ENCODE data around the gene NKD1. TPM values are rescaled to one million over a fixed set of nuclear protein-coding genes. Genes with fewer than 3 reads are reported as not detected.

NKD1 gene, protein sequence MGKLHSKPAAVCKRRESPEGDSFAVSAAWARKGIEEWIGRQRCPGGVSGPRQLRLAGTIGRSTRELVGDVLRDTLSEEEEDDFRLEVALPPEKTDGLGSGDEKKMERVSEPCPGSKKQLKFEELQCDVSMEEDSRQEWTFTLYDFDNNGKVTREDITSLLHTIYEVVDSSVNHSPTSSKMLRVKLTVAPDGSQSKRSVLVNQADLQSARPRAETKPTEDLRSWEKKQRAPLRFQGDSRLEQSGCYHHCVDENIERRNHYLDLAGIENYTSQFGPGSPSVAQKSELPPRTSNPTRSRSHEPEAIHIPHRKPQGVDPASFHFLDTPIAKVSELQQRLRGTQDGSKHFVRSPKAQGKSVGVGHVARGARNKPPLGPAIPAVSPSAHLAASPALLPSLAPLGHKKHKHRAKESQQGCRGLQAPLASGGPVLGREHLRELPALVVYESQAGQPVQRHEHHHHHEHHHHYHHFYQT
- total RNA-seq, result 1.9 and 2.7 TPM in 2 replicates
- total RNA-seq (2013), result 0.37 TPM
- polyA plus RNA-seq, result 0.14 and 0.16 TPM in 2 replicates
- 0.09 and 0.14 TPM in 2 replicates for polyA minus RNA-seq

DNA sequence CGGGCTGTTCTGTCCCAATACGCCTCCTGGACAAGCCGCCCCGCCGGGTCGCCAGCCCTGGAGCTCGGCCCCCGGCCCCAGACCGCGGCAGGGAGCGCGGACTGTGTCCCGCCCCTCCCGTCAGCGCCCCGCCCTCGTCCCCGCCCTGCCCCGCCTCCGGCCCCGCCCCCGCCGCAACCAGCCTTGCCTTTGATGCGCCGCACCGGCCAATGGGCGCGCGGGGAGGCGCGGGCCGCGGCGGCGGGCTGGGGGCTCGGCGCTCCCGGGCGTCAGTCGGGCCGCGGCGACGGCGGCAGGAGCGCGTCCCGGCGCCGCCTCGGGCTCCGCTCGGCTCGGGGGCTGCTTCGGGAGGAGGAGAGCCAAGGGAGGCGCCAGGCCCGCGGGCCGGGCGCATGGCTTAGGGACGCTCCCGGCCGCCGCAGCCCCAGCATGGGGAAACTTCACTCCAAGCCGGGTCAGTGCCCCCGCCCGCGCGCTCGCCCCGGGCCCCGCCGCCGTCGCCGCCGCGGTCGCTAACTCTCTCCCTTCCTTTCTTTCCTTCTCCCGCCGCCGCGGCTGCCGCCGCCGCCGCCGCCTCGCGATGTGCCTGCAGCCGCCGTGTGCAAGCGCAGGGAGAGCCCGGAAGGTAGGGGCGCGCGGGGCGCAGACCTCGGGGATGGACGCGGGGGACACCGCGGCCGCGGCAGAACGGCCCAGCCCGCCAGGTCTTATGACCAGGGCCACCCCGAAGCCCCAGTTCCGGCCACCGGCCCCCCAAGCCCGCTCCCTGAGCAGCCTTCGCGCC is at the start of gene NKD1:
Gene NKD1 (plus strand): TSS at position 272 of the 784 bp plus-strand sequence. CDS start 158 bp downstream, at position 430.
- H3K36me3 ChIP-seq (replicated peaks in 1 of 2; ENCODE audit: control extremely low read depth in 1 of 2, control insufficient read depth in 1 of 2, extremely low read depth in 1 of 2, insufficient read depth in 2 of 2, low read length in 1 of 2), result no peaks in the 10 kb centered on the region
- WGBS (ENCODE audit: insufficient coverage), result 1% methylated on average over 113 of the region's 113 CpGs
- H3K27me3 Mint-ChIP-seq, result peaks cover 32% of the 10 kb centered on the region
- CTCF ChIA-PET, result interaction anchor here (1.0 to 2.2 kb wide), 6 partner anchors 39 to 258 kb away, joined by 3 to 19 read pairs (median 4); no protein-coding TSS in a partner anchor
- no peaks in the 10 kb centered on the region for H3K79me2 ChIP-seq (ENCODE audit: control insufficient read depth, insufficient read depth, low read length)
- peaks cover 6 to 12% of the 10 kb centered on the region in 2 donors for H3K4me1 ChIP-seq (ENCODE audit: control insufficient read depth in 2 of 2, insufficient read depth in 2 of 2, low read length in 2 of 2)
- peak within 1 kb of the TSS; percentile 77 for H3K27ac Mint-ChIP-seq
- H3K4me2 ChIP-seq (replicated peaks; ENCODE audit: low read depth, low read length, poor library complexity, severe bottlenecking), result peak within 1 kb of the TSS; percentile 96
- H3K4me1 Mint-ChIP-seq, result peaks cover 7% of the 10 kb centered on the region
- peak within 1 kb of the TSS; percentile 76 for H3K9ac ChIP-seq (ENCODE audit: low read length)
- ATAC-seq (ENCODE audit: low read depth) (peak; percentile 88), DNase-seq (peak; percentile 80)
- no peaks in the 10 kb centered on the region for H3K9me3 Mint-ChIP-seq (ENCODE audit: insufficient read depth)
- no peak within 1 kb of the TSS for H3K27ac ChIP-seq (ENCODE audit: low read length in 2 of 2)
- H3K4me3 Mint-ChIP-seq, result peak within 1 kb of the TSS; percentile 94
- no peaks in the 10 kb centered on the region for H4K20me1 ChIP-seq (ENCODE audit: control insufficient read depth, insufficient read depth, low read length, poor library complexity, severe bottlenecking)
- intact Hi-C loops (cut with micrococcal nuclease), result loop anchor here (1.0 to 5.0 kb wide), 7 partner anchors 41 to 521 kb away; partner anchors contain the start of genes CNEP1R1, SNX20 and TENT4B
- POLR2A ChIA-PET, result no interaction called here
- peaks cover 0 to 10% (median 0%) of the 10 kb centered on the region in 3 donors for H3K9me3 ChIP-seq (ENCODE audit: control extremely low read depth in 1 of 3, control insufficient read depth in 2 of 3, insufficient read depth in 1 of 3, low read length in 2 of 3)
- peak within 1 kb of the TSS; percentile 92 for H2AFZ ChIP-seq (ENCODE audit: insufficient read depth, low read depth, low read length, poor library complexity, severe bottlenecking)
- H3K4me3 ChIP-seq (ENCODE audit: control extremely low read depth in 1 of 5, extremely low read depth in 1 of 5, insufficient read depth in 1 of 5, low read depth in 2 of 5, low read length in 4 of 5), result peak within 1 kb of the TSS; percentile 57 to 90 (median 80)
- TF ChIP-seq, protein P1, sequence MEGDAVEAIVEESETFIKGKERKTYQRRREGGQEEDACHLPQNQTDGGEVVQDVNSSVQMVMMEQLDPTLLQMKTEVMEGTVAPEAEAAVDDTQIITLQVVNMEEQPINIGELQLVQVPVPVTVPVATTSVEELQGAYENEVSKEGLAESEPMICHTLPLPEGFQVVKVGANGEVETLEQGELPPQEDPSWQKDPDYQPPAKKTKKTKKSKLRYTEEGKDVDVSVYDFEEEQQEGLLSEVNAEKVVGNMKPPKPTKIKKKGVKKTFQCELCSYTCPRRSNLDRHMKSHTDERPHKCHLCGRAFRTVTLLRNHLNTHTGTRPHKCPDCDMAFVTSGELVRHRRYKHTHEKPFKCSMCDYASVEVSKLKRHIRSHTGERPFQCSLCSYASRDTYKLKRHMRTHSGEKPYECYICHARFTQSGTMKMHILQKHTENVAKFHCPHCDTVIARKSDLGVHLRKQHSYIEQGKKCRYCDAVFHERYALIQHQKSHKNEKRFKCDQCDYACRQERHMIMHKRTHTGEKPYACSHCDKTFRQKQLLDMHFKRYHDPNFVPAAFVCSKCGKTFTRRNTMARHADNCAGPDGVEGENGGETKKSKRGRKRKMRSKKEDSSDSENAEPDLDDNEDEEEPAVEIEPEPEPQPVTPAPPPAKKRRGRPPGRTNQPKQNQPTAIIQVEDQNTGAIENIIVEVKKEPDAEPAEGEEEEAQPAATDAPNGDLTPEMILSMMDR (IDR thresholded peaks at IDR 0.05), result no peak
- TF ChIP-seq EZH2 (IDR thresholded peaks at IDR 0.05; ENCODE audit: borderline replicate concordance, insufficient read depth, low read depth, low read length, poor library complexity, severe bottlenecking), result peak; percentile 44
- H3K27me3 ChIP-seq (replicated peaks in 1 of 4; ENCODE audit: control extremely low read depth in 1 of 4, control insufficient read depth in 3 of 4, insufficient read depth in 4 of 4, low read length in 3 of 4), result peaks cover 0 to 30% (median 2%) of the 10 kb centered on the region in 4 experiments
